ENCODE data around the gene TMEM168.

- TF ChIP-seq EZH2 (IDR thresholded peaks at IDR 0.05; ENCODE audit: low read depth, unreplicated experiment) (no peak), POLR2AphosphoS5 (IDR thresholded peaks at IDR 0.05; ENCODE audit: low read depth) (no peak), CTCF (conservative IDR thresholded peaks at IDR 0.05; ENCODE audit: low read depth in 2 of 2) (no peak), NANOG (IDR thresholded peaks at IDR 0.05; ENCODE audit: borderline replicate concordance) (no peak), CREB1 (CRISPR knock-in tag; IDR thresholded peaks at IDR 0.05; ENCODE audit: low read depth) (no peak), REST (IDR thresholded peaks at IDR 0.05; ENCODE audit: unreplicated experiment) (no peak), EZH2phosphoT487 (IDR thresholded peaks at IDR 0.05; ENCODE audit: unreplicated experiment) (no peak), JUNB (IDR thresholded peaks at IDR 0.05; ENCODE audit: unreplicated experiment) (no peak)
Observed at GRCh38 chr7:112748381-112748780, 41.8 kb downstream of the TMEM168 start.
